NB4 (cell line): ENCODE data around the gene PHACTR3.

Experiments
- DNase-seq: peaks from one replicate; pipeline ENCODE4 v3.0.0; 2010; ENCODE audit warnings: low read depth
- H3K4me3 ChIP-seq: one replicate; pipeline ENCODE4 v1.5.1; 2011; ENCODE audit warnings: mild to moderate bottlenecking, low read depth, low read length, moderate library complexity
- MYC ChIP-seq: IDR thresholded peaks from 2 replicates; pipeline ENCODE4 v1.6.1; 2011; ENCODE audit warnings: low read depth, low read length
- POLR2A ChIP-seq: IDR thresholded peaks from 2 replicates; pipeline ENCODE4 v1.6.1; 2011; ENCODE audit warnings: mild to moderate bottlenecking; ENCODE audit not compliant: insufficient read length; ENCODE audit errors: extremely low read depth
- TF ChIP-seq, protein P1 (sequence below): IDR thresholded peaks from 2 replicates; pipeline ENCODE4 v1.6.1; 2011; ENCODE audit warnings: low read depth, low read length
- TF ChIP-seq, protein P2 (sequence below): IDR thresholded peaks from one replicate; pipeline ENCODE4 v1.5.1; 2012; ENCODE audit warnings: low read depth, low read length

PHACTR3 gene

DNA sequence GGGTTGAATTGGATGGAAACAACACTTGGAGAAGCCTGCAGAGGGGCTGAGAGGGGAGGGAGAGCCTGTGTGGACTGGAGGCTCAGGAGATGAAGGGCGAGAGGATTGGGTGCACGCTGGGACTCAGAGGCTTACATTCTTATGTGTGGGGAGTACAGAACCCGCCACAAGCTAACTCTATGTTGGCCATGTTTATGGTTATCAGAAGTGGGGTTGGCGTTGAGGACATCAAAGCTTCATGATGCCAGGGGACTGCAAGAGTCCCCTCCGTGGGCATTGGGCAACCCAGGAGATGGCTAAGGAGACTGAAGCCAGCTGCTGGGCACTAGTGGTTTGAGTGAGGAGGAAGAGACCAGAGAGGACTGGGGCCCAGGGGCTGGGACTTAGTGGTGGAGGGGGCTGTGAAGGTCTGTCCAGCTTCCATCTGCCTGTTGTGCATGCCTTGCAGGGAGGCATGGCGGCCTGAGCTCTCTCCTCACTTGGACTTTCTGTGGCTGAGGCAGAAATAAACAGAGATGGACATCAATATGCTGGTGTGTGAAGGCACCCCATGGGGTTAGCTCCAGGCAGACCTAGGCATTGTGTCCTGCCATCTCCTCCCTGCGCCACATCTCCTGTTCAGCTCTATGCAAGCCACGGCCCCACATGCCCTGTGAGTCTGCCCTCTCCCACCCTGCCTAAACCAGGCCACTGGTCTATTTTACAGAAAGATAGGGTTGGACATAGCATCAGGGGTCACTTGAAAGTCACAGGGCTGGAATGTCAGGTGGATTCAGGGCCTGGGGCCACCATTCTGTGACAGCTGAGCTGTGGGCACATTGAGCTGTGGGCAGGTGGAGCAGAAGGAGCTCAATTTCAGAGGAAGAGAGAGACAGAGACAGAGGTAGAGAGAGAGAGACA is 61.6 kb downstream of the PHACTR3 start:
- DNase-seq, result no peak
- H3K4me3 ChIP-seq, result no peak overlapping the region
- TF ChIP-seq, protein P1, sequence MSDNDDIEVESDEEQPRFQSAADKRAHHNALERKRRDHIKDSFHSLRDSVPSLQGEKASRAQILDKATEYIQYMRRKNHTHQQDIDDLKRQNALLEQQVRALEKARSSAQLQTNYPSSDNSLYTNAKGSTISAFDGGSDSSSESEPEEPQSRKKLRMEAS, result no peak
- TF ChIP-seq, protein P2, sequence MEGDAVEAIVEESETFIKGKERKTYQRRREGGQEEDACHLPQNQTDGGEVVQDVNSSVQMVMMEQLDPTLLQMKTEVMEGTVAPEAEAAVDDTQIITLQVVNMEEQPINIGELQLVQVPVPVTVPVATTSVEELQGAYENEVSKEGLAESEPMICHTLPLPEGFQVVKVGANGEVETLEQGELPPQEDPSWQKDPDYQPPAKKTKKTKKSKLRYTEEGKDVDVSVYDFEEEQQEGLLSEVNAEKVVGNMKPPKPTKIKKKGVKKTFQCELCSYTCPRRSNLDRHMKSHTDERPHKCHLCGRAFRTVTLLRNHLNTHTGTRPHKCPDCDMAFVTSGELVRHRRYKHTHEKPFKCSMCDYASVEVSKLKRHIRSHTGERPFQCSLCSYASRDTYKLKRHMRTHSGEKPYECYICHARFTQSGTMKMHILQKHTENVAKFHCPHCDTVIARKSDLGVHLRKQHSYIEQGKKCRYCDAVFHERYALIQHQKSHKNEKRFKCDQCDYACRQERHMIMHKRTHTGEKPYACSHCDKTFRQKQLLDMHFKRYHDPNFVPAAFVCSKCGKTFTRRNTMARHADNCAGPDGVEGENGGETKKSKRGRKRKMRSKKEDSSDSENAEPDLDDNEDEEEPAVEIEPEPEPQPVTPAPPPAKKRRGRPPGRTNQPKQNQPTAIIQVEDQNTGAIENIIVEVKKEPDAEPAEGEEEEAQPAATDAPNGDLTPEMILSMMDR, result no peak
- TF ChIP-seq POLR2A, result no peak

DNA sequence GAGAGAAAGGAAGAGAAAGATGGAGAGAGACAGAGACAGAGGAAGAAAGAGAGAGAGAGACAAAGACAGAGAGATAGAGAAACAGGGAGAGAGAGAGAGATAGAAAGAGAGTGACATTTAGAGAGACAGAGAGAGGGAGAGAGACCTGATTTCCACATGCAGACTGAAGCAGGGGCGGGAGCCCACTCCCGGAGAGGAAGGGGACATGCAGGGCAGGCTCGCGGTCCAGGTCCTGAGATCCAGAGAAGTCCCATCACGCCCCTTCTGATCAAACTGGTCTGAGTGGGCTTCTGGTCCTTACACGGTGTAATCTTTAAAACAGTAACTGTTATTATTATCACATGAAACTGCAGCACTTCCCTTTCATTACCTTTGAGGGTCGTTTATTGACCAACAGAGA is 62.2 kb downstream of the PHACTR3 start:
- no peak overlapping the region for H3K4me3 ChIP-seq
- TF ChIP-seq, protein P2, result no peak
- TF ChIP-seq, protein P1, result no peak
- no peak for TF ChIP-seq MYC
- TF ChIP-seq POLR2A, result no peak
- DNase-seq, result no peak

DNA sequence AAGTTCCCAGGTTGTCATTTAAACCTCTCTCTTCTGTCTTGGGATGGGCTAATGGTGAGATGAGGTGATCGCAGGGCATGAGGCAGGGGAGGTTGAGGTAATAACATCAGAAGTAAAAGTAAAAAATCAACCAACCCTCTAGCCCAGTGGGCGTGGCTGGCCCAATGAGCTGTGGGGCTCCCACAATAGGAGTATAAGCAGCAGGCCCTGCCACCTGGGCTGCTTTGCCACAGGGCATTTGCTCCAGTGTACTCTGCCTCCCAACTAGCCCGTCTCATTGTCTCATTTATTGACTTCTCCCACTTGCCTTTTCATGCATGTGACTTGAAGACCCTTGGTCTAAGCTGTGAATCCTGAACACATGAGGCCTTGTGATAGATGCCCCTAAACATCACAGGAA is 62.8 kb downstream of the PHACTR3 start:
- DNase-seq, result no peak
- TF ChIP-seq POLR2A (no peak), MYC (no peak)
- TF ChIP-seq, protein P1, result no peak
- TF ChIP-seq, protein P2, result no peak
- no peak overlapping the region for H3K4me3 ChIP-seq

DNA sequence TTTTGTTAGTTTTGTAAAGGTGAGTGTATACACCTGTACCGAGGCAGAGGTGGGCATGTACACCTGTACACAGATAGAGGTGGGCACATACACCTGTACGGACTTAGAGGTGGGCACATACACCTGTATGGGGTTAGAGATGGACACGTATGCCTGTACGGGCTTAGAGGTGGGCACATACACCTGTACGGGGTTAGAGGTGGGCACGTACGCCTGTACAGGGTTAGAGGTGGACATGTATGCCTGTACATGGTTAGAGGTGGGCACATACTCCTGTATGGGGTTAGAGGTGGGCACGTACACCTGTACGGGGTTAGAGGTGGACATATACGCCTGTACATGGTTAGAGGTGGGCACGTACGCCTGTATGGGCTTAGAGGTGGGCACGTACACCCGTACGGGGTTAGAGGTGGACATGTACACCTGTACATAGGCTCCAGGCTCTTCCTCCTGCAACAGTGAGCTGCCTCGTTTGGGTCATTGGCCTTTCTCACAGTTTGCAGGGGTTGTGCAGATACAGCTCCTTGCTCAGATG is 63.7 kb downstream of the PHACTR3 start:
- TF ChIP-seq, protein P1, result no peak
- no peak for TF ChIP-seq POLR2A
- TF ChIP-seq MYC, result no peak
- TF ChIP-seq, protein P2, result no peak
- H3K4me3 ChIP-seq, result no peak overlapping the region
- no peak for DNase-seq

DNA sequence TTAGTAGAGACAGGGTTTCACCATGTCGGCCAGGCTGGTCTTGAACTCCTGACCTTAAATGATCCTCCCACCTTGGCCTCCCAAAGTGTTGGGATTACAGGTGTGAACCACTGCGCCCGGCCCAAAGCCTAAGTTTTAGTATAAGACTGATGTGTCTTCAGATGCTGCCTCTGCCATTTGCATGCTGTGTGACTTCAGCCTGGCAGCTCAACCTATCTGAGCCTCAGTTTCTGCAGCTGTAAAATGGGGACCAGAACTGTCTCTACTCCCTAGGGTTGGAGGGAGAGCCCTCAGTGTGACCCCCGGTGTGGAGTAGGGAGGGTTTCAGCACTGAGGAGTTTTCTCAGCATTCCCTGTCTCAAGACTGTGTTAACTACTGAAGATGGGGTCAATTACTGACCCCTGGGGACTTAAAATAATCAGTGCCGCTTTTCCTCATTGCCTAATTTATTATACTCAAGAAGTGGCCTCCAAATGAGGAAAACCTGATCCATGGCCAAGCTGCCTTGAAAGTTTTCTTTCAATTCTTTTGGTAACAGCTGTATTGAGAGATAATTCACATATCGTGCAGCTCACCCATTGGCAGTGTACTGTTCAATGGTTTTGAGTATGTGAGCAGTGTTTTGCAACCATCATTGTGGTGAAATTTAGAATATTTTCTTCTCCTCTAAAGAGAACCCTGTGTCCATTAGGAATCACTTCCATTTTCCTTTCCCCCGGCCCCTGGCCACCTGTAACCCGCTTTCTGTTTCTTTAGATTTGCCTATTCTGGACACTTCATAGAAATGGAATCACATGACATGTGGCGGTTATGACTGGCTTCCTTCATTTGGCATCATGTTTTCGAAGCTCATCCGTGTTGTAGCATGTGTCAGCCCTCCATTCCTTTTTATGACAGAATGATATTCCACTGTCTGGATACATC is 64.8 kb downstream of the PHACTR3 start:
- TF ChIP-seq POLR2A, result no peak
- TF ChIP-seq MYC, result no peak
- TF ChIP-seq, protein P2, result no peak
- DNase-seq, result no peak
- no peak overlapping the region for H3K4me3 ChIP-seq
